ENCODE measurements around the gene SLC6A6. TPM values are rescaled to one million over a fixed set of nuclear protein-coding genes. Genes with fewer than 3 reads are reported as not detected.

The SLC6A6 gene
- total RNA-seq, 3 donors from 2014 or later, result 4.4 to 11.2 (median 10.5) TPM

GRCh38 chr3:14429237-14429636, 26.8 kb downstream of the SLC6A6 start:
- Histone ChIP-seq H3K9me3 (no peaks in the 10 kb centered on the region), H3K4me3 (no peak overlapping the region), H3K4me1 (ENCODE audit: low read depth) (peaks cover 32% of the 10 kb centered on the region), H3K36me3 (ENCODE audit: low read depth) (no peaks in the 10 kb centered on the region)
- ATAC-seq (no peak), DNase-seq (peak in 2 of 3 donors; percentile 37 to 49)
- intact Hi-C loops (cut with DNase I, micrococcal nuclease), result no loop called here
- no peak for TF ChIP-seq CTCF (IDR thresholded peaks at IDR 0.05)

GRCh38 chr3:14429640-14430039, 27.2 kb downstream of the SLC6A6 start:
- H3K4me1 ChIP-seq (ENCODE audit: low read depth), result peaks cover 31% of the 10 kb centered on the region
- DNase-seq (no peak), ATAC-seq (no peak)
- no peaks in the 10 kb centered on the region for H3K36me3 ChIP-seq (ENCODE audit: low read depth)
- H3K4me3 ChIP-seq, result no peak overlapping the region
- TF ChIP-seq CTCF (IDR thresholded peaks at IDR 0.05), result no peak
- intact Hi-C loops (cut with DNase I, micrococcal nuclease), result no loop called here
- no peaks in the 10 kb centered on the region for H3K9me3 ChIP-seq

GRCh38 chr3:14430053-14430452, 27.6 kb downstream of the SLC6A6 start:
- no peak for TF ChIP-seq CTCF (IDR thresholded peaks at IDR 0.05)
- no peak for ATAC-seq
- intact Hi-C loops (cut with DNase I, micrococcal nuclease), result no loop called here
- Histone ChIP-seq H3K4me1 (ENCODE audit: low read depth) (peaks cover 31% of the 10 kb centered on the region), H3K9me3 (no peaks in the 10 kb centered on the region), H3K36me3 (ENCODE audit: low read depth) (no peaks in the 10 kb centered on the region), H3K4me3 (no peak overlapping the region)
- no peak for DNase-seq

- DNase-seq (no peak), ATAC-seq (no peak)
- intact Hi-C loops (cut with DNase I, micrococcal nuclease), result no loop called here
- Histone ChIP-seq H3K4me1 (ENCODE audit: low read depth) (peaks cover 28% of the 10 kb centered on the region), H3K36me3 (ENCODE audit: low read depth) (no peaks in the 10 kb centered on the region), H3K4me3 (no peak overlapping the region), H3K9me3 (no peaks in the 10 kb centered on the region)
- no peak for TF ChIP-seq CTCF (IDR thresholded peaks at IDR 0.05)
Observed at GRCh38 chr3:14430706-14431451, 28.5 kb downstream of the SLC6A6 start.

- Histone ChIP-seq H3K36me3 (ENCODE audit: low read depth) (no peaks in the 10 kb centered on the region), H3K9me3 (no peaks in the 10 kb centered on the region), H3K4me1 (ENCODE audit: low read depth) (peaks cover 32% of the 10 kb centered on the region), H3K4me3 (no peak overlapping the region)
- TF ChIP-seq CTCF (IDR thresholded peaks at IDR 0.05), result no peak
- intact Hi-C loops (cut with DNase I, micrococcal nuclease), result no loop called here
- ATAC-seq (peak; percentile 16), DNase-seq (peak in 1 of 3 donors; percentile 64)
Observed at GRCh38 chr3:14431452-14431916, 29.1 kb downstream of the SLC6A6 start.
